Activated T-helper 2 cell treated with anti-CD3 and anti-CD28 coated beads, Interferon-gamma antibody, Interleukin-2, Interleukin-4, amounts not matched to agents 10 μg/mL and 5 μg/mL and 100 μg/mL, durations not matched to agents 14 hours and 24 hours and 36 hours (primary cell): ENCODE measurements around the gene PTTG2. TPM values are rescaled to one million over a fixed set of nuclear protein-coding genes. Genes with fewer than 3 reads are reported as not detected.
"Not testable (repeated sequence)": the region's sequence is repeated elsewhere in the genome, so short reads cannot be mapped to it uniquely, and the experiment has no call there.

Experiments
- DNase-seq: peaks from one replicate; pipeline ENCODE4 v3.0.0; 2021; ENCODE audit warnings: low spot score
- H3K27ac Mint-ChIP-seq: one replicate; pipeline ENCODE4 v1.8.0; 2021; ENCODE audit warnings: mixed read lengths
- H3K27me3 Mint-ChIP-seq: one replicate; pipeline ENCODE4 v1.8.0; 2021; ENCODE audit warnings: low read depth, mixed read lengths
- H3K36me3 Mint-ChIP-seq: one replicate; pipeline ENCODE4 v1.8.0; 2021; ENCODE audit warnings: low read depth, mixed read lengths
- H3K4me1 Mint-ChIP-seq: one replicate; pipeline ENCODE4 v1.8.0; 2021; ENCODE audit warnings: low read depth, mixed read lengths
- H3K4me3 Mint-ChIP-seq: one replicate; pipeline ENCODE4 v1.8.0; 2021; ENCODE audit warnings: low read depth, mild to moderate bottlenecking, moderate library complexity, mixed read lengths
- H3K9me3 Mint-ChIP-seq: one replicate; pipeline ENCODE4 v1.8.0; 2021; ENCODE audit warnings: mixed read lengths
- intact Hi-C: fragments of 100-400 bp; cut with micrococcal nuclease; formaldehyde crosslinking; loops from one replicate; pipeline ENCODE4 v1.15.1; 2023
- total RNA-seq: library from RNA; stranded (reverse); gene quantifications from 2 replicates; pipeline ENCODE4 v1.2.3, GENCODE V29; 2022

PTTG2 gene
- not detected in 2 replicates for total RNA-seq

GRCh38 chr4:37960098-37960497, at the start of gene PTTG2:
PTTG2 (plus strand) TSS chr4:37960398; CDS start chr4:37960435, 37 bp downstream.
- intact Hi-C loops: no loop called here
- Mint-ChIP-seq H3K4me3 (no peak within 1 kb of the TSS), H3K27me3 (no peaks in the 10 kb centered on the region), H3K9me3 (no peaks in the 10 kb centered on the region), H3K27ac (no peak within 1 kb of the TSS), H3K4me1 (peaks cover 6% of the 10 kb centered on the region), H3K36me3 (no peaks in the 10 kb centered on the region)
- no peak for DNase-seq

- intact Hi-C loops: no loop called here
- Mint-ChIP-seq H3K27me3 (no peaks in the 10 kb centered on the region), H3K4me1 (no peaks in the 10 kb centered on the region), H3K9me3 (no peaks in the 10 kb centered on the region), H3K27ac (no peak overlapping the region), H3K36me3 (peaks cover 6% of the 10 kb centered on the region), H3K4me3 (no peak overlapping the region)
- no peak for DNase-seq
Observed at GRCh38 chr4:37914539-37914938, 45.7 kb upstream of the PTTG2 start.

DNA sequence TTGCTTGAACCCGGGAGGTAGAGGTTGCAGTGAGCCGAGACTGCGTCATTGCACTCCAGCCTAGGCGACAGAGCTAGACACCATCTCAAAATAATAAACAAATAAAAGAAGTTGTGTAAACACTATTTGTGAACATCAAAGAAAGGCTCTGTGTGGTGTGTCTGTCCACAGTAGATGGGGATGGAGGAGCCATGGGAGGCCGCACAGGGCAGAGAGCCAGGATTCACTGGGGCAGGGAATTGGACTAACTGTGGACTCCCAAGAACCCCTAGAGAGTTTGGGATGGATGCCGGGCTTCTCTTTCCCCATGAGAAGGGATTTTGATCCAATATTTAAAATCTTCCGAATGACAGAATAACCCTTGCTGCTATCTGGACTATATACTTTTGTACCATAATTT, 42.8 kb upstream of the PTTG2 start:
- no peak for DNase-seq
- H3K9me3 Mint-ChIP-seq: no peaks in the 10 kb centered on the region
- H3K4me1 Mint-ChIP-seq: no peaks in the 10 kb centered on the region
- H3K27ac Mint-ChIP-seq: no peak overlapping the region
- no peaks in the 10 kb centered on the region for H3K27me3 Mint-ChIP-seq
- H3K4me3 Mint-ChIP-seq: no peak overlapping the region
- intact Hi-C loops: no loop called here
- H3K36me3 Mint-ChIP-seq: peaks cover 3% of the 10 kb centered on the region

DNA sequence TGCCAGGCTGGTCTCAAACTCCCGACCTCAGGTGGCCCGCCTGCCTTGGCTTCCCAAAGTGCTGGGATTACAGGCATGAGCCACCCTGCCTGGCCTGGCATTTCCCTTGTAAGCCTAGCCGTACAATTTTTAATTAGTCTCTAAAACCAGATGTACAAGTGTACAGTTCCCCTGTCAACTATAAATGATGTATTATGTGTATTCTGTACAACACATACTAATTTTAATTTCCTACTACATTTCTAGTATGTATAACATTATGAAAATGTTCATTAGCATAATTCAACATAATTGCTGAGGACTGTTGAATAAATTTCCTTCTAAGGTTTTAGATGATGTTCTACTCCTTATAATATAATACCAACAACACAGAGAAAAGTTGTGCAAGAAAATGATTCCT, 41.5 kb upstream of the PTTG2 start:
- peaks cover 3% of the 10 kb centered on the region for H3K36me3 Mint-ChIP-seq
- H3K9me3 Mint-ChIP-seq: peaks cover 3% of the 10 kb centered on the region
- no peak overlapping the region for H3K27ac Mint-ChIP-seq
- H3K4me3 Mint-ChIP-seq: no peak overlapping the region
- no peak for DNase-seq
- H3K27me3 Mint-ChIP-seq: no peaks in the 10 kb centered on the region
- intact Hi-C loops: no loop called here
- H3K4me1 Mint-ChIP-seq: no peaks in the 10 kb centered on the region

GRCh38 chr4:37922328-37922727, 37.9 kb upstream of the PTTG2 start:
- DNase-seq: no peak
- peaks cover 2% of the 10 kb centered on the region for H3K4me1 Mint-ChIP-seq
- no peak overlapping the region for H3K27ac Mint-ChIP-seq
- H3K9me3 Mint-ChIP-seq: peaks cover 3% of the 10 kb centered on the region
- H3K27me3 Mint-ChIP-seq: no peaks in the 10 kb centered on the region
- H3K36me3 Mint-ChIP-seq: no peaks in the 10 kb centered on the region
- intact Hi-C loops: no loop called here
- no peak overlapping the region for H3K4me3 Mint-ChIP-seq

GRCh38 chr4:37923089-37923488, 37.1 kb upstream of the PTTG2 start:
- H3K27ac Mint-ChIP-seq, H3K36me3 Mint-ChIP-seq, H3K4me3 Mint-ChIP-seq, DNase-seq, H3K27me3 Mint-ChIP-seq, H3K4me1 Mint-ChIP-seq, H3K9me3 Mint-ChIP-seq, intact Hi-C loops: not testable (repeated sequence)

GRCh38 chr4:37924946-37925345, 35.3 kb upstream of the PTTG2 start:
- peaks cover under 1% of the 10 kb centered on the region for H3K36me3 Mint-ChIP-seq
- intact Hi-C loops: no loop called here
- no peak overlapping the region for H3K4me3 Mint-ChIP-seq
- peaks cover 26% of the 10 kb centered on the region for H3K4me1 Mint-ChIP-seq
- peaks cover 3% of the 10 kb centered on the region for H3K9me3 Mint-ChIP-seq
- H3K27me3 Mint-ChIP-seq: no peaks in the 10 kb centered on the region
- H3K27ac Mint-ChIP-seq: no peak overlapping the region
- no peak for DNase-seq

DNA sequence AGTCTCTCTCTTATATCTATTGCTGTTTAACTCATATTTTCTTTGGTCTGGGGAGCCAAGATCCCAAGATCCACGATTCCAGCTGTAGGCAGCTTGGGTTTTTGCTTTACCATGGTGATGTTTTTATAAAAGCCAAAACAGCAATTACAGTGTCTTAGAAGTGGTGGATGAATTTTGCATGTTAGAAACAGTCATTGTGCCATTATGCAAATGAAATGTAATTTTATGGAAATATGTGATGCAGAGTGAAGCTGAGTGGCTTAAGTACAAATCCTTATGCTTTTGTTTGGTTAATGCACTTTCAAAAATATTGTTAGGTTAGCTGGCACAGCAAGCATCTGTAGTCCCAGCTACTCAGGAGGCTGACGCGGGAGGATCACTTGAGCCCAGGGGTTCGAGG, 32.8 kb upstream of the PTTG2 start:
- peaks cover 3% of the 10 kb centered on the region for H3K9me3 Mint-ChIP-seq
- intact Hi-C loops: no loop called here
- H3K4me3 Mint-ChIP-seq: no peak overlapping the region
- peaks cover 4% of the 10 kb centered on the region for H3K36me3 Mint-ChIP-seq
- no peaks in the 10 kb centered on the region for H3K27me3 Mint-ChIP-seq
- no peak overlapping the region for H3K27ac Mint-ChIP-seq
- H3K4me1 Mint-ChIP-seq: peaks cover 30% of the 10 kb centered on the region
- DNase-seq: no peak

DNA sequence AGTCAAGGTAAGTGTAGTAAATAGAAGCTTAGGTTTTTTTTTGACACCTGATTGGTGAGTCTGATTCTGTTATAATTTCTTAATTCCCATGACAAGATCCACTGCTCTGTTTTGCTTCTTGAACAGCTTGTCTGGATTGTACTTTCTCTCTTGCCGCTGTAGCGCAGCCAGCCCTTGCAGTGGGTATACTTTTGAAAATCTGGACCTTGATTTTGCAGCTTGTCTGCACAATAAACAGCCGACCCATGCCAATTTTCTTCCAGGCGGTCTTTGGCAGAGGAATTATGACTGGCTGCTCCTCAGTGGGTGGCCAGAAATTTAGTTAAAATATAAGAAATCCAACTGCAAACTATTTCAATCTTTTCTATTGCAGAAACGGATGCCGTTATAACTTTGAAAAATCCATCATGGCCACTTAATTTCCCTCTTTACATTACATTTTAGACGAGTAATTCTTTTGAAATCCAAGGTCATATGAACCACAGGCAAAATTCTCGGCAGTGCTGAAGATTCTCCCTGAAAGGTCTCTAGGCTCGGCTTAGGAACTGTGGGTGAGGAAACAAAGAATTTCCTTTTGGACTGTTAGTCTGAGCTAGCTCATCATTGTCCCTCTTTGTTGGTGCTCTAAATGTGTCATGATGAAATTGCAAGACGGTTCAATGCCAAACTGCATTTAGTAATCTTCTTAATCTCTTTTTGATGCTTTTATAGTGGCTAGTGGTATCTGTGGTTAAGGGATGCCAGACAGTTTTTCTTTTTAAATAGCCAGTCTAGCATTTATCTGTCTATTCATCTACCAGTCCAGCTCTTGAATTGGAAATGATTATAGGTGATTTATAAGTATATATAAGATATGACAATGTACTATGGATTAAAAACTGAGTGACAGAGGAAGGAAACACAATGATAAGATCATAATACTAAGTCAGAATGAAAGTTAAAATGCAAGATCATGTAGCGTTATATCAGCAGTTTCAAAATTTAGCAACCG, 31.5 kb upstream of the PTTG2 start:
- intact Hi-C loops: loop anchor here (1.0 kb wide), 3 partner anchors 26 to 50 kb away; no protein-coding TSS in a partner anchor
- H3K4me3 Mint-ChIP-seq: no peak overlapping the region
- peaks cover 8% of the 10 kb centered on the region for H3K36me3 Mint-ChIP-seq
- H3K4me1 Mint-ChIP-seq: peaks cover 32% of the 10 kb centered on the region
- DNase-seq: no peak
- H3K27ac Mint-ChIP-seq: peak overlapping the region; percentile 7
- peaks cover 3% of the 10 kb centered on the region for H3K9me3 Mint-ChIP-seq
- no peaks in the 10 kb centered on the region for H3K27me3 Mint-ChIP-seq

DNA sequence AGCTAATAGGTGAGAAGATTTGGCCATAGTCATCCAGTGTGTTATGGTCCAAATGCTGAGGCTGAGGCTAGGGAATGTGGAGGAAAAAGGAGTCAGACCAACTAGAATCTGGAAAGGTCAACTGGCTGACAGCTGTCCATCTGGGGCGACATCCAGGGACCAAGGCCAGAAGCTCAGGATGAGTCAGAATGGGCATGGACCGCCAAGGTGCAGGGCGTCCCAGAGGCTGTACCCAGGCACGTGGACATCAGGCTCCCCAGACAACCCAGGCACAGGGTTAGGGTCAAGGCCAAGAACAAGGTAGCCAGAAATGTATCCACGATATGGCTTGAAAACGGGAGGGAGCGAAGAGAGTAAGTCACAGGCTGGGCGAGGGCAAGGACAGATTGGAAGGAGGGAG, 26.1 kb upstream of the PTTG2 start:
- DNase-seq: no peak
- H3K27ac Mint-ChIP-seq: no peak overlapping the region
- peaks cover 19% of the 10 kb centered on the region for H3K36me3 Mint-ChIP-seq
- intact Hi-C loops: no loop called here
- peaks cover 3% of the 10 kb centered on the region for H3K27me3 Mint-ChIP-seq
- no peak overlapping the region for H3K4me3 Mint-ChIP-seq
- peaks cover 11% of the 10 kb centered on the region for H3K9me3 Mint-ChIP-seq
- H3K4me1 Mint-ChIP-seq: peaks cover 14% of the 10 kb centered on the region

GRCh38 chr4:37934609-37935008, 25.6 kb upstream of the PTTG2 start:
- intact Hi-C loops: no loop called here
- Mint-ChIP-seq H3K4me3 (no peak overlapping the region), H3K9me3 (peaks cover 13% of the 10 kb centered on the region), H3K27ac (no peak overlapping the region), H3K36me3 (peaks cover 19% of the 10 kb centered on the region), H3K27me3 (peaks cover 3% of the 10 kb centered on the region), H3K4me1 (peaks cover 9% of the 10 kb centered on the region)
- DNase-seq: no peak

GRCh38 chr4:37935026-37935425, 25.2 kb upstream of the PTTG2 start:
- no peak for DNase-seq
- Mint-ChIP-seq H3K27ac (no peak overlapping the region), H3K4me1 (peaks cover 5% of the 10 kb centered on the region)

GRCh38 chr4:37936889-37937498, 23.2 kb upstream of the PTTG2 start:
- Mint-ChIP-seq H3K27ac (no peak overlapping the region), H3K4me1 (peaks cover 2% of the 10 kb centered on the region), H3K36me3 (peaks cover 20% of the 10 kb centered on the region), H3K27me3 (peaks cover 8% of the 10 kb centered on the region), H3K9me3 (peaks cover 20% of the 10 kb centered on the region), H3K4me3 (no peak overlapping the region)
- intact Hi-C loops: no loop called here
- no peak for DNase-seq

More at GRCh38 chr4:37935026-37935425, 25.2 kb upstream of the PTTG2 start:
- peaks cover 3% of the 10 kb centered on the region for H3K27me3 Mint-ChIP-seq
- H3K4me3 Mint-ChIP-seq: no peak overlapping the region
- peaks cover 13% of the 10 kb centered on the region for H3K9me3 Mint-ChIP-seq
- intact Hi-C loops: no loop called here
- peaks cover 17% of the 10 kb centered on the region for H3K36me3 Mint-ChIP-seq
